H1 (cell line): ENCODE data around the gene CDK12. TPM values are rescaled to one million over a fixed set of nuclear protein-coding genes. Genes with fewer than 3 reads are reported as not detected.

Experiments
- BCL11A ChIP-seq, 2 experiments: IDR thresholded peaks; one replicate each; pipeline ENCODE4 v1.6.1; 2011; ENCODE audit warnings: low read depth in 2 of 2, low read length in 2 of 2, mild to moderate bottlenecking in 2 of 2
- CTBP2 ChIP-seq: IDR thresholded peaks from 2 replicates; pipeline ENCODE4 v1.7.0; 2011; ENCODE audit warnings: borderline replicate concordance, mild to moderate bottlenecking, moderate library complexity, mixed read lengths, low read length; ENCODE audit not compliant: insufficient read depth, insufficient read length
- KDM5A ChIP-seq: fragments of 200-600 bp; IDR thresholded peaks from 2 replicates; pipeline ENCODE4 v1.7.1; 2012; ENCODE audit warnings: mild to moderate bottlenecking, low read length, inconsistent platforms, mixed read lengths
- PHF8 ChIP-seq: fragments of 200-600 bp; sonication (generic); conservative IDR thresholded peaks from 2 replicates; pipeline ENCODE4 v1.7.1; 2012; ENCODE audit warnings: low read depth, mild to moderate bottlenecking, inconsistent platforms, low read length, moderate library complexity
- POLR2AphosphoS5 ChIP-seq: IDR thresholded peaks from 2 replicates; pipeline ENCODE4 v1.6.1; 2011; ENCODE audit warnings: low read depth, low read length
- RXRA ChIP-seq: IDR thresholded peaks from 2 replicates; pipeline ENCODE4 v1.6.1; 2011; ENCODE audit warnings: low read depth, mild to moderate bottlenecking, low read length, moderate library complexity; ENCODE audit not compliant: insufficient read depth
- SAP30 ChIP-seq: fragments of 300-600 bp; sonication (generic); IDR thresholded peaks from 2 replicates; pipeline ENCODE4 v1.7.1; 2012; ENCODE audit warnings: low read length, moderate library complexity, mild to moderate bottlenecking, inconsistent platforms; ENCODE audit not compliant: insufficient read depth, insufficient replicate concordance
- SUZ12 ChIP-seq: fragments of 200-600 bp; sonication (generic); IDR thresholded peaks from 2 replicates; pipeline ENCODE4 v1.6.1; 2012; ENCODE audit warnings: mild to moderate bottlenecking, inconsistent platforms, low read length, moderate library complexity, mixed read lengths
- polyA plus RNA-seq, 7 experiments: library from polyadenylated mRNA; depleted of rRNA in 3 of 7; stranded (reverse) in 5 of 7; unstranded in 2 of 7; fragments of >200 nt in 5 of 7; fragments of 200-250 nt in 2 of 7; gene quantifications; 1 replicate in 5 of 7; 2 replicates in 1 of 7; 4 replicates in 1 of 7; pipeline versions ENCODE4 v1.2.1 to v1.2.3, GENCODE V29; 2011 to 2013; ENCODE audit warnings: missing spikeins in 2 of 7, mixed read lengths in 2 of 7
- total RNA-seq: library from RNA; stranded (reverse); fragmentation: NEBNext Ultra II Directional; extraction: Animal tissue kit (Norgen Biotek cat#: 25700); gene quantifications from 2 replicates; pipeline ENCODE4 v1.2.1, GENCODE V29; 2021

The CDK12 gene
- total and polyA plus RNA-seq, 2 of the 8 experiments (the other 6 are each of a cell fraction or from before 2014, with no cell fraction given), result 14.8 to 70.3 TPM

DNA sequence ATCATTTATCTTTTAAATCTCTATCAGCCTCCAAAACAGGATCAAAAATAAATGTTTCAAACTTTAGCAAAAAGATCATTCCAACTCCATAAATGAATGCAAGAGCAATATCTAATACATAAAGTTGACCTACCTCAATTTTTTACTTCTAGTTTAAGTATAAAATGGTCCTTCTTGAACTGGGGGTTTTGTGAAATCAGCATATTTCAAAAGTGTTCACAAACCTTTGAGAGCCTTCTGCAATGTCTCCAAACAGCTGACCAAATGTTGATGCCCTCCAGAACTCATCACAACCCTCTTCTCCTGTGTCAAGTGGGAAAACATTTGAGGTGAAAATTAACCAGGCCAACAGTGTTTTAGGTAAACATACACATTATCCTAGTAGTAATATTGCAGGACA lies 18.0 kb upstream of the CDK12 start (continued):
- TF ChIP-seq BCL11A (IDR thresholded peaks at IDR 0.05; ENCODE audit: low read depth in 2 of 2, low read length in 2 of 2), result no peak
- TF ChIP-seq KDM5A, result no peak
- TF ChIP-seq SUZ12, result no peak
- TF ChIP-seq CTBP2, result no peak
- TF ChIP-seq SAP30, result no peak
- no peak for TF ChIP-seq POLR2AphosphoS5
- no peak for TF ChIP-seq PHF8
- TF ChIP-seq RXRA, result no peak
